SHP77 treated with DMSO at 0.1 percent for 48 hours (cell line): ENCODE data around the gene CPAMD8.
"Not testable (repeated sequence)": the region's sequence is repeated elsewhere in the genome, so short reads cannot be mapped to it uniquely, and the experiment has no call there.

Experiments used
- DNase-seq: peaks from one replicate; lab custom pipeline; 2025; lab: John Stamatoyannopoulos, UW

CPAMD8 gene

GRCh38 chr19:16891696-16892382 lies 134.8 kb downstream of the CPAMD8 start:
- DNase-seq, result no peak

GRCh38 chr19:16890461-16891184 lies 136.0 kb downstream of the CPAMD8 start:
- DNase-seq, result no peak

- peak; percentile 66 for DNase-seq
Observed at GRCh38 chr19:16889883-16890460, 136.6 kb downstream of the CPAMD8 start.

- peak; percentile 60 for DNase-seq
Observed at GRCh38 chr19:16889366-16889882, 137.2 kb downstream of the CPAMD8 start.

- peak; percentile 92 for DNase-seq
Observed at GRCh38 chr19:16888629-16889365, 137.8 kb downstream of the CPAMD8 start, which contains the start of gene F2RL3. Gene F2RL3, plus strand, starts transcription at chr19:16888999. Its CDS starts 191 bp downstream, at chr19:16889190.

GRCh38 chr19:16887353-16888265 lies 139.0 kb downstream of the CPAMD8 start:
- no peak for DNase-seq

GRCh38 chr19:16886305-16886880 lies 140.2 kb downstream of the CPAMD8 start:
- DNase-seq, result peak; percentile 42

GRCh38 chr19:16885166-16885565 lies 141.4 kb downstream of the CPAMD8 start:
- no peak for DNase-seq

GRCh38 chr19:16883522-16883921 lies 143.1 kb downstream of the CPAMD8 start:
- no peak for DNase-seq

- no peak for DNase-seq
Observed at GRCh38 chr19:16882146-16882545, 144.5 kb downstream of the CPAMD8 start.

GRCh38 chr19:16880884-16881554 lies 145.6 kb downstream of the CPAMD8 start:
- no peak for DNase-seq

GRCh38 chr19:16878181-16878965 lies 148.2 kb downstream of the CPAMD8 start:
- no peak for DNase-seq

- no peak for DNase-seq
Observed at GRCh38 chr19:16877581-16877980, 149.0 kb downstream of the CPAMD8 start.

- DNase-seq, result no peak
Observed at GRCh38 chr19:16876904-16877361, 149.7 kb downstream of the CPAMD8 start.

GRCh38 chr19:16875584-16876555 lies 150.7 kb downstream of the CPAMD8 start:
- no peak for DNase-seq

GRCh38 chr19:16874978-16875299 lies 151.7 kb downstream of the CPAMD8 start:
- DNase-seq, result not testable (repeated sequence)

- no peak for DNase-seq
Observed at GRCh38 chr19:16874250-16874977, 152.2 kb downstream of the CPAMD8 start.
